ENCODE data around the gene TFR2.

TFR2 gene

DNA sequence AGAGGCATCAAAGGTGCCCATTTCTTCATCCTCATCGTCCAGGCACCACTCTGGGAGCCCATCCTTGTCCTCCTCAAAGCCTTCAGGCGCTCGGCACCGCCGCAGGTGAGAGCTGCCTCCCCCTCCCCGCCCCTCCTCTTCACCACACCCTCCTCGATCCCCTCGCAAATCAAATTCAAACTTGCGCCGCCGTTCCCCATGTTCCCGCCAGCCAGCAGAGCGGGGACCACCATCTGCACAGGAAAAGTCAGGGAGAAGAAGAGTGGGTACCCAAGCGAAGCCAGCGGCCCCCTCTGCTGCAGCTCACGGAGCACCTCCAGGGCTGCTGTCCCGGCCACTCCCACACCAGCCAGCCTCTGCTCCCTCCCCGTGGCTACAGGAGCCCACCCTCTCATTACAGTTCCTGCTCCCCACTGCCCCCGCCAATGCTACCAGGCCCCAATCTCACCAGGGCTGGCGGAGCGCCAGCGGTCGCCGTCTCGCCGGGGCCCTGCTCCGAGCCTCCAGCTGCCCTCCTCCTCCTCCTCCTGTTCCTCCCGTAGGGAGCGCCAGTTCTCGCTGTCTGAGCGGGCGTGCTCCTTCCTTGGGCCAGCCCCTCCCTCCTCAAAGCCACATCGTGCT is 45.0 kb upstream of the TFR2 start:
- DNase-seq (ENCODE audit: low read depth), result no peak
- no peak for TF ChIP-seq CTCF (IDR thresholded peaks at IDR 0.05; ENCODE audit: low read depth, low read length, missing control alignments)
- in situ Hi-C loops (cut with HindIII; ENCODE audit: low sequenced_read_pairs), result no loop called here
- H3K4me3 ChIP-seq (ENCODE audit: low read depth, low read length), result no peak overlapping the region

- H3K4me3 ChIP-seq (ENCODE audit: low read depth, low read length), result no peak overlapping the region
- no peak for TF ChIP-seq CTCF (IDR thresholded peaks at IDR 0.05; ENCODE audit: low read depth, low read length, missing control alignments)
- in situ Hi-C loops (cut with HindIII; ENCODE audit: low sequenced_read_pairs), result no loop called here
- DNase-seq (ENCODE audit: low read depth), result no peak
These were observed 44.3 kb upstream of the TFR2 start for GRCh38 chr7:100685631-100686145.

- no peak overlapping the region for H3K4me3 ChIP-seq (ENCODE audit: low read depth, low read length)
- no peak for TF ChIP-seq CTCF (IDR thresholded peaks at IDR 0.05; ENCODE audit: low read depth, low read length, missing control alignments)
- in situ Hi-C loops (cut with HindIII; ENCODE audit: low sequenced_read_pairs), result no loop called here
- no peak for DNase-seq (ENCODE audit: low read depth)
These were observed 43.8 kb upstream of the TFR2 start for GRCh38 chr7:100685049-100685605.

GRCh38 chr7:100684534-100685042 is 43.2 kb upstream of the TFR2 start:
- TF ChIP-seq CTCF (IDR thresholded peaks at IDR 0.05; ENCODE audit: low read depth, low read length, missing control alignments), result no peak
- H3K4me3 ChIP-seq (ENCODE audit: low read depth, low read length), result no peak overlapping the region
- in situ Hi-C loops (cut with HindIII; ENCODE audit: low sequenced_read_pairs), result no loop called here

GRCh38 chr7:100683659-100684533 is 42.5 kb upstream of the TFR2 start:
- in situ Hi-C loops (cut with HindIII; ENCODE audit: low sequenced_read_pairs), result no loop called here
- no peak overlapping the region for H3K4me3 ChIP-seq (ENCODE audit: low read depth, low read length)
- no peak for TF ChIP-seq CTCF (IDR thresholded peaks at IDR 0.05; ENCODE audit: low read depth, low read length, missing control alignments)
- no peak for DNase-seq (ENCODE audit: low read depth)

More at GRCh38 chr7:100684534-100685042, 43.2 kb upstream of the TFR2 start:
- no peak for DNase-seq (ENCODE audit: low read depth)

DNA sequence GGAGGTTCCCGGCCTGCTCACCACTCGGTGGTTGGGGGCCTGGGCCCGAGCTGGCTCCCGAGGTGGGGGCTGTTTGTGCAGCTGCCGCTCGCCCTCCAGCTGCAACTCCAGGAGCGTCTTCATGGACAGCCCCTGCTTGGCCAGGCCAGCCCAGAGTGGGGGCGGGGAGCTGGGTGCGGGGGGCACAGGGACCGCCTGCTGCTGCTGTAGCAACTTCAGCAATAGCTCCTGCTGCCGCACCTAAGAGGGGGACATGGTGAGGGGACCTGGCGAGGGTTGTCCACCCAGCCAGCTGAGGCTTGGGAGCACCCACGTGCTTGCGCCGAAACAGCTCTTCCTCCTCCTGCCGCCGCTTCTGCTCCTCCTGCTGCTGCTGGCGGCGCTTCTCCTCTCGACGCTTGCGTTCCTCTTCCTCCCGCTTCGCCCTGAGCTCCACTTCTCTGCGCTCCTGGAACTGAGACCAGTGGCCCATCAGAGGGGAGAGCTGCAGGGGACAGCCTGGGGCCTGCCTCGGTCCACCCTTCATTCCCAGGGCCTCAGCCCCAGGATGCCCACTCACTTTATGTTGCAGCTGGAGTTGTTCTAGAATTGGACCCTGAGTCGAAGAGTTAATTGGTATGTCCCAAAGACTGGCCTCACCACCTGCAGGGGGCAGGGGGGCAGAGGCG is 41.8 kb upstream of the TFR2 start:
- no peak for TF ChIP-seq CTCF (IDR thresholded peaks at IDR 0.05; ENCODE audit: low read depth, low read length, missing control alignments)
- in situ Hi-C loops (cut with HindIII; ENCODE audit: low sequenced_read_pairs), result no loop called here
- H3K4me3 ChIP-seq (ENCODE audit: low read depth, low read length), result no peak overlapping the region
- DNase-seq (ENCODE audit: low read depth), result no peak

Measured in astrocyte of the cerebellum (primary cell).